ENCODE results near the gene CAMSAP2. TPM values are rescaled to one million over a fixed set of nuclear protein-coding genes. Genes with fewer than 3 reads are reported as not detected.

CAMSAP2 gene
- total RNA-seq, 4 donors from 2014 or later = 37.8 to 47.4 (median 46.0) TPM

DNA sequence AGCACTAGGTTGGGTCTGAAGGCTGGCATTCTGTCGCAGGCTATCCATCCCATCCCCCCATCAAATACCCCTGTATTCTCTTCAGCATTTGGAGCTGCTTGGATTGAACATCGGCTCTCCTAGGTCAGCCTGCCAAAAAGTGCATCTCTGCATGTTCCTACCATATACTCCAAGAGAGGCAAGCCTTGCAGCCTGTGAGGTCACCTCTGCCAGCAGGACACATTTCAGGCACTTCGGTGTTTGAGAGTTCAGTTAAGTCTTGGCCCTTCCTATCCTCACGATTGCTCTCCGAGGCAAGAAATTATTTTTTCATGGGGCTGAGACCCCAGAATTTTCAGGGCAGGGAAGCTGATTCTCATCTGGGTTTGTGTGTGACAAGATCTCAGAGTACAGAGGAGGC lies 136.7 kb downstream of the CAMSAP2 start:
- TF ChIP-seq, protein P1, sequence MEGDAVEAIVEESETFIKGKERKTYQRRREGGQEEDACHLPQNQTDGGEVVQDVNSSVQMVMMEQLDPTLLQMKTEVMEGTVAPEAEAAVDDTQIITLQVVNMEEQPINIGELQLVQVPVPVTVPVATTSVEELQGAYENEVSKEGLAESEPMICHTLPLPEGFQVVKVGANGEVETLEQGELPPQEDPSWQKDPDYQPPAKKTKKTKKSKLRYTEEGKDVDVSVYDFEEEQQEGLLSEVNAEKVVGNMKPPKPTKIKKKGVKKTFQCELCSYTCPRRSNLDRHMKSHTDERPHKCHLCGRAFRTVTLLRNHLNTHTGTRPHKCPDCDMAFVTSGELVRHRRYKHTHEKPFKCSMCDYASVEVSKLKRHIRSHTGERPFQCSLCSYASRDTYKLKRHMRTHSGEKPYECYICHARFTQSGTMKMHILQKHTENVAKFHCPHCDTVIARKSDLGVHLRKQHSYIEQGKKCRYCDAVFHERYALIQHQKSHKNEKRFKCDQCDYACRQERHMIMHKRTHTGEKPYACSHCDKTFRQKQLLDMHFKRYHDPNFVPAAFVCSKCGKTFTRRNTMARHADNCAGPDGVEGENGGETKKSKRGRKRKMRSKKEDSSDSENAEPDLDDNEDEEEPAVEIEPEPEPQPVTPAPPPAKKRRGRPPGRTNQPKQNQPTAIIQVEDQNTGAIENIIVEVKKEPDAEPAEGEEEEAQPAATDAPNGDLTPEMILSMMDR (IDR thresholded peaks at IDR 0.05) = no peak
- TF ChIP-seq EP300 (IDR thresholded peaks at IDR 0.05) (no peak), POLR2A (IDR thresholded peaks at IDR 0.05) (no peak), POLR2AphosphoS5 (IDR thresholded peaks at IDR 0.05) (no peak)
- 87 to 89% methylated on average over 3 to 5 of the region's 5 CpGs for WGBS, 2 donors (ENCODE audit: low coverage in 1 of 2)
- Histone ChIP-seq H3K4me1 (peaks cover 0 to 14% (median 12%) of the 10 kb centered on the region in 3 donors), H3K36me3 (no peaks in the 10 kb centered on the region), H3K27me3 (peaks cover 84% of the 10 kb centered on the region), H3K27ac (no peak overlapping the region), H3K9me3 (no peaks in the 10 kb centered on the region), H3K4me3 (no peak overlapping the region)
- ATAC-seq = no peak

DNA sequence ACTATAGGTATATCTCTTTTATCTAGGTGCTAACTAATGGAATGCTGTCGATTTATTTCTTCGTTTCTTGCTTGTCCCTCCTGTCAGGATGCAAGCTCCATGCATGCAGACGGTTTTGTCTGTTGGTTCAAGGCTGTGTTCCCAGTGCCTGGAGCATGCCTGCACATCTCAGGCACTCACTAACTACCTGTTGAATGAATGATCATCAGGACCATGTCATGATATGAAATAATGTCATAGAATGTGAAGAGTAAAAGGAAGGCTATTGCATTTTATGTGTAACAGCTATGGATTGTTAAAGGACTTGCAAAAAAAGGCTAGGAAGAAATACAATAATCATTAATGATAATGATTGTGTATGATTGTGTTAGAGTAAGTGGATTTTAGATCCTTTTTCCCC lies 138.3 kb downstream of the CAMSAP2 start:
- ATAC-seq = no peak
- Histone ChIP-seq H3K27ac (no peak overlapping the region), H3K4me3 (no peak overlapping the region), H3K4me1 (peaks cover 0 to 14% (median 12%) of the 10 kb centered on the region in 3 donors), H3K27me3 (peaks cover 71% of the 10 kb centered on the region), H3K9me3 (no peaks in the 10 kb centered on the region), H3K36me3 (no peaks in the 10 kb centered on the region)
- no peak for TF ChIP-seq EP300 (IDR thresholded peaks at IDR 0.05)
- TF ChIP-seq POLR2A (IDR thresholded peaks at IDR 0.05) = no peak
- no peak for TF ChIP-seq POLR2AphosphoS5 (IDR thresholded peaks at IDR 0.05)
- 72 to 80% methylated on average over 3 of the region's 3 CpGs for WGBS, 2 donors (ENCODE audit: low coverage in 1 of 2)

DNA sequence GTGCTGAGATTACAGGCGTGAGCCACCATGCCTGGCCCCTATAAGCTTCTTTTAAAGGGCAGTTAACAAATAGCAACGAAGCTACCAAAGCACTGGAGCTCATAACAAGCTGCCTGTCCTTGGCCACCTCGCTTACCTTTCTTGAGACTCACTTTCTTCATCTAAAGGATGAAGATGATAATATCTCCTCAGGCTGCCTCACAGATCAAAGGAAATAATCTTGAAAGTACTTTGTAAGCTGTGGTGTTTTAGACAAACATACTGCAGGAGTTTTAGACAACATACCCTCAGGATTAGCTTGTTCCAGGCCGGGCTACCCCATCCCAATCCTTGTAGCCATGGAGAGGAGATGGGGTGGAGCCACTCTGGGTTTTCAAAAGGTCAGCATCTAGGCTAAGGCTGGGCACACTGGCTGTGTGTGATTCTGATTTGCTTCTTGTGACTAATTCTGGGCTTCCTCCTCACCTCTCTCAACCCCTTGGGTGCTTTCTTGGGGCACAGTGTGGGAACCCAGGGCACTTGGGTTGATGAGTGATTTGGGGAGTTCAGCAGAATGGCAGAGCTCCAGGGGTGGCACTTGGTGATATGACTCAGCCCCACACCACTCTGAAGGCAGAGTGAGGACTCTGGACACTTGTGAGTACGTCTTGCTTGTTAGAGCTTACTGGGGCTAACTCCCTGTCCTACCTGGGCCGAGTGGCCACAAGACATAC lies 139.3 kb downstream of the CAMSAP2 start:
- TF ChIP-seq EP300 (IDR thresholded peaks at IDR 0.05) = no peak
- TF ChIP-seq POLR2AphosphoS5 (IDR thresholded peaks at IDR 0.05) = no peak
- ATAC-seq = no peak
- WGBS, 2 donors (ENCODE audit: low coverage in 1 of 2) = 80 to 93% methylated on average over 1 to 5 of the region's 6 CpGs
- no peak overlapping the region for H3K4me3 ChIP-seq
- H3K4me1 ChIP-seq = peaks cover 0 to 11% (median 10%) of the 10 kb centered on the region in 3 donors
- H3K9me3 ChIP-seq = no peaks in the 10 kb centered on the region
- peaks cover 61% of the 10 kb centered on the region for H3K27me3 ChIP-seq
- no peak overlapping the region for H3K27ac ChIP-seq
- H3K36me3 ChIP-seq = no peaks in the 10 kb centered on the region

DNA sequence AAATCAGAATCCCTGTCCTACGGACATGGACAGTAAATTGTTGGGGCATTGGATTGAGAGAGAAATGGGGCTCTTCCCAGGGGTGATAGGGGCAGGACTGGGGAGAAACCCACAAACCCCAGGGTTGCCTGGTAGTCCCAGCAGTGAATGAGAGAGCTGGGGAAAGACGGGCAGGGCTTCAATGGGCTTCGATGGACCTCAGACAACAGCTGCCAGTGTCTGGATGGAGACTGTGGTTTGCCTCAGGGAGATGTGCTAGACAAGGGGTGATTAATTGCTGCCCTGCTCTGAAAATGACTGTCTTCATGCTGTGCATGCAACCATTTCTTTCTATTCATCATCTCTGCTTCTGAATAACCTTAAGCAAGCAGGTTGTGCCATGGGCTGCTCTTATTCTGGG lies 141.5 kb downstream of the CAMSAP2 start:
- TF ChIP-seq POLR2AphosphoS5 (IDR thresholded peaks at IDR 0.05) = no peak
- no peak for ATAC-seq

DNA sequence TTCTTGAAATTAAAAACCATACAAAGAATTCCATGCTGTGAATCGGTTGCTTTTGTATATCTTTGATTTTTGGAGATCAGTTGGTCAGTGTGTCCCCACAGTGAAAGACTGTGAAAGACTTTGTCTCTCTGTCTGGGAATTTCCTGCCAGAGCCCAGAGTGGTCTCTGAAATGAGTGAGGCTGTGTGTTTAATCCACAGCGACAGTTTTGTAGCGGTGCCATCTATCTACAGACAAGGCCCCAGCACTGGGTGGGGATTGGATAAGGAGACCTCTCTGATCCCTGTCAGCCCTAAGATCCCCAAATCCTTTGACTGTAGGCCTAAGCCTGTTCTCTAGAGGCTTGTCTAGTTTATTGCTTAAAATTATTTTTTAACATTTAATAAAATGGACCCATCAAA lies 144.4 kb downstream of the CAMSAP2 start:
- no peak overlapping the region for H3K27ac ChIP-seq
- peaks cover 27% of the 10 kb centered on the region for H3K27me3 ChIP-seq
- H3K36me3 ChIP-seq = no peaks in the 10 kb centered on the region
- TF ChIP-seq EP300 (IDR thresholded peaks at IDR 0.05) = no peak
- TF ChIP-seq POLR2AphosphoS5 (IDR thresholded peaks at IDR 0.05) = no peak
- TF ChIP-seq, protein P1 (IDR thresholded peaks at IDR 0.05) = no peak
- no peak for TF ChIP-seq POLR2A (IDR thresholded peaks at IDR 0.05)
- WGBS, 2 donors (ENCODE audit: low coverage in 1 of 2) = 80 to 87% methylated on average over 1 to 3 of the region's 3 CpGs
- no peaks in the 10 kb centered on the region for H3K9me3 ChIP-seq
- H3K4me1 ChIP-seq = no peaks in the 10 kb centered on the region
- ATAC-seq = no peak
- H3K4me3 ChIP-seq = no peak overlapping the region

More for the DNA sequence above, 141.5 kb downstream of the CAMSAP2 start:
- Histone ChIP-seq H3K27me3 (peaks cover 39% of the 10 kb centered on the region), H3K36me3 (no peaks in the 10 kb centered on the region), H3K27ac (no peak overlapping the region), H3K4me1 (no peaks in the 10 kb centered on the region), H3K9me3 (no peaks in the 10 kb centered on the region), H3K4me3 (no peak overlapping the region)
- 69 to 83% methylated on average over 2 of the region's 3 CpGs for WGBS, 2 donors (ENCODE audit: low coverage in 1 of 2)

DNA sequence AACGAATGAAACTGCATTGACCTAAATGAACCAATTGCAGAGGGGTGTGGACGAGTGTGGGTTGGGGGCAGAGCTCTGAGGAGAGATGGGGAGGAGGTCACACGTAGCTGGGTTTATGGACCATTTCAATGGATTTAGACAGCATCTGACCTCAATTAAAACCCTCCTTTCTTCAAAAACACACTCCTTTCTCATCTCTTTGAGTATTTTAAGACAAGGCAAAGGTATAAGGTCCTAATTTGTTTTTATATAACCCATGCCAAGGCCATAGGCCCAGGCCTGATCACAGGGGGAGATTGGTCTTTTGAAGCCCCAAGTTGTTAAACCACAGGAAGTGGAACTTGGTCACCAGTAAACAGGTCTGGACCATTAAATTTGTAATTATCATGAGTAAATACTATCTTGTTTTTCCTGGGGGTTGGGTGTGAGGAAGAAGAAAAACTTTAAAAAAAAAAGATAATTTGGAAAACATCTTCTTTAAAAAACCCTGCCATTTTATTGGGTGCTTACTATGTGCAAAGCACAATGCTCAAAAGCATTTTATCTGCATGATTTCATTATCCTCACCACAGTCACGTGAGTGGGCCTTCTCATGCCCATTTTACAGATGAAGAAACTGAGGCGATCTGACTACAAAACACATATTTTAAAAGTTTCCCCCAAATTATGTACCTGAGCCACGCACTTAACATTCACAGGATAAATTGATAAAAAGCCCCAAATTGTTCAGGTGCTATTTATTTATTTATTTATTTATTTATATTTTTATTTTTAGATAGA lies 147.1 kb downstream of the CAMSAP2 start:
- no peak for ATAC-seq
- no peaks in the 10 kb centered on the region for H3K9me3 ChIP-seq
- no peak overlapping the region for H3K27ac ChIP-seq
- no peak for TF ChIP-seq EP300 (IDR thresholded peaks at IDR 0.05)
- no peak for TF ChIP-seq POLR2AphosphoS5 (IDR thresholded peaks at IDR 0.05)
- TF ChIP-seq, protein P1 (IDR thresholded peaks at IDR 0.05) = no peak
- TF ChIP-seq POLR2A (IDR thresholded peaks at IDR 0.05) = no peak
- H3K4me3 ChIP-seq = no peak overlapping the region
- H3K27me3 ChIP-seq = peaks cover 34% of the 10 kb centered on the region
- 94 to 95% methylated on average over 5 to 6 of the region's 6 CpGs for WGBS, 2 donors (ENCODE audit: low coverage in 1 of 2)
- peaks cover 0 to 3% (median 0%) of the 10 kb centered on the region in 3 donors for H3K4me1 ChIP-seq
- H3K36me3 ChIP-seq = no peaks in the 10 kb centered on the region
